Measurements from ENCODE around the gene ASB1. TPM values are rescaled to one million over a fixed set of nuclear protein-coding genes. Genes with fewer than 3 reads are reported as not detected.

ASB1 gene
- total and polyA plus RNA-seq, 2 of the 13 experiments (the other 11 are each of a cell fraction or from before 2014, with no cell fraction given), result 48.6 to 49.2 TPM

- intact Hi-C loops (cut with micrococcal nuclease; ENCODE audit: unreplicated experiment) (loop anchor here (5.0 kb wide), 1 partner anchor 95 kb away; no protein-coding TSS in a partner anchor), in situ Hi-C loops (cut with HindIII; ENCODE audit: extremely low pct_ligation_motif_present, low pct_unique_long_range_greater_than_20kb) (no loop called here)
- ChIA-PET POLR2A (no interaction called here), CTCF (ENCODE audit: low intra/inter-chr PET ratio, low total read pairs) (no interaction called here)
- FAIRE-seq (no peak), ATAC-seq (no peak), DNase-seq (ENCODE audit: low spot score) (no peak)
- H3K27ac ChIP-seq (ENCODE audit: extremely low read length, insufficient read depth, low read length), result no peak overlapping the region
- no peak overlapping the region for H3K4me3 ChIP-seq (replicated peaks in 1 of 3; ENCODE audit: insufficient read depth in 1 of 3, low read depth in 2 of 3, low read length in 3 of 3)
- H3K36me3 ChIP-seq (replicated peaks in 1 of 2; ENCODE audit: control insufficient read depth in 1 of 2, insufficient read depth in 2 of 2, low read length in 2 of 2), result no peaks in the 10 kb centered on the region
- no peaks in the 10 kb centered on the region for H3K9me3 ChIP-seq (ENCODE audit: low read length)
- no peak overlapping the region for H2AFZ ChIP-seq (ENCODE audit: low read length)
- H3K27me3 ChIP-seq (ENCODE audit: control insufficient read depth in 1 of 2, insufficient read depth in 2 of 2, low read length in 2 of 2), result no peaks in the 10 kb centered on the region
- no peak overlapping the region for H3K4me2 ChIP-seq (ENCODE audit: low read depth, low read length)
- WGBS (ENCODE audit: low lambda C conversion rate), result 75% methylated on average over 2 of the region's 4 CpGs
- peaks cover 18% of the 10 kb centered on the region for H3K4me1 ChIP-seq (ENCODE audit: insufficient read depth, low read length)
- BruUV-seq (replicated peaks), result no TSS peak
- no peak overlapping the region for H3K9ac ChIP-seq (ENCODE audit: insufficient read depth, low read depth, low read length)
- no peaks in the 10 kb centered on the region for H3K79me2 ChIP-seq (ENCODE audit: insufficient read depth, low read length)
- no peaks in the 10 kb centered on the region for H4K20me1 ChIP-seq (ENCODE audit: insufficient read depth, low read length)
- TF ChIP-seq ZNF33B (CRISPR knock-in tag; IDR thresholded peaks at IDR 0.05), result no peak
- TF ChIP-seq, protein P1, sequence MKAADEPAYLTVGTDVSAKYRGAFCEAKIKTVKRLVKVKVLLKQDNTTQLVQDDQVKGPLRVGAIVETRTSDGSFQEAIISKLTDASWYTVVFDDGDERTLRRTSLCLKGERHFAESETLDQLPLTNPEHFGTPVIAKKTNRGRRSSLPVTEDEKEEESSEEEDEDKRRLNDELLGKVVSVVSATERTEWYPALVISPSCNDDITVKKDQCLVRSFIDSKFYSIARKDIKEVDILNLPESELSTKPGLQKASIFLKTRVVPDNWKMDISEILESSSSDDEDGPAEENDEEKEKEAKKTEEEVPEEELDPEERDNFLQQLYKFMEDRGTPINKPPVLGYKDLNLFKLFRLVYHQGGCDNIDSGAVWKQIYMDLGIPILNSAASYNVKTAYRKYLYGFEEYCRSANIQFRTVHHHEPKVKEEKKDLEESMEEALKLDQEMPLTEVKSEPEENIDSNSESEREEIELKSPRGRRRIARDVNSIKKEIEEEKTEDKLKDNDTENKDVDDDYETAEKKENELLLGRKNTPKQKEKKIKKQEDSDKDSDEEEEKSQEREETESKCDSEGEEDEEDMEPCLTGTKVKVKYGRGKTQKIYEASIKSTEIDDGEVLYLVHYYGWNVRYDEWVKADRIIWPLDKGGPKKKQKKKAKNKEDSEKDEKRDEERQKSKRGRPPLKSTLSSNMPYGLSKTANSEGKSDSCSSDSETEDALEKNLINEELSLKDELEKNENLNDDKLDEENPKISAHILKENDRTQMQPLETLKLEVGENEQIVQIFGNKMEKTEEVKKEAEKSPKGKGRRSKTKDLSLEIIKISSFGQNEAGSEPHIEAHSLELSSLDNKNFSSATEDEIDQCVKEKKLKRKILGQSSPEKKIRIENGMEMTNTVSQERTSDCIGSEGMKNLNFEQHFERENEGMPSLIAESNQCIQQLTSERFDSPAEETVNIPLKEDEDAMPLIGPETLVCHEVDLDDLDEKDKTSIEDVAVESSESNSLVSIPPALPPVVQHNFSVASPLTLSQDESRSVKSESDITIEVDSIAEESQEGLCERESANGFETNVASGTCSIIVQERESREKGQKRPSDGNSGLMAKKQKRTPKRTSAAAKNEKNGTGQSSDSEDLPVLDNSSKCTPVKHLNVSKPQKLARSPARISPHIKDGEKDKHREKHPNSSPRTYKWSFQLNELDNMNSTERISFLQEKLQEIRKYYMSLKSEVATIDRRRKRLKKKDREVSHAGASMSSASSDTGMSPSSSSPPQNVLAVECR (CRISPR knock-in tag; IDR thresholded peaks at IDR 0.05; ENCODE audit: borderline replicate concordance), result no peak
- no peak for TF ChIP-seq MLX (CRISPR knock-in tag; IDR thresholded peaks at IDR 0.05)
- no peak for TF ChIP-seq NFKBIZ (CRISPR knock-in tag; IDR thresholded peaks at IDR 0.05)
- no peak for TF ChIP-seq NBN (conservative IDR thresholded peaks at IDR 0.05)
- no peak for TF ChIP-seq KLF11 (CRISPR knock-in tag; IDR thresholded peaks at IDR 0.05)
- TF ChIP-seq TCF7 (IDR thresholded peaks at IDR 0.05; ENCODE audit: low read depth), result no peak
- no peak for TF ChIP-seq SIX4 (CRISPR knock-in tag; IDR thresholded peaks at IDR 0.05)
- no peak for TF ChIP-seq ATF1 (CRISPR knock-in tag; IDR thresholded peaks at IDR 0.05)
- no peak for TF ChIP-seq SMARCE1 (IDR thresholded peaks at IDR 0.05; ENCODE audit: borderline replicate concordance)
- TF ChIP-seq KAT7 (CRISPR knock-in tag; IDR thresholded peaks at IDR 0.05; ENCODE audit: borderline replicate concordance), result no peak
- TF ChIP-seq RFX1 (IDR thresholded peaks at IDR 0.05), result no peak
- TF ChIP-seq RARG (CRISPR knock-in tag; IDR thresholded peaks at IDR 0.05; ENCODE audit: low read depth), result no peak
- TF ChIP-seq ZNF687 (CRISPR knock-in tag; IDR thresholded peaks at IDR 0.05), result no peak
Observed at GRCh38 chr2:238467062-238467461, 40.3 kb downstream of the ASB1 start.

Measured in HepG2 (cell line).